NCI-H2227 (cell line): ENCODE results near the gene TEX48.
A peak's percentile ranks its signal among the peaks of the same experiment; 100 is the strongest.

Experiments
- DNase-seq: peaks from one replicate; lab custom pipeline; 2025; ENCODE audit not compliant: unreplicated experiment; lab: John Stamatoyannopoulos, UW

The TEX48 gene

DNA sequence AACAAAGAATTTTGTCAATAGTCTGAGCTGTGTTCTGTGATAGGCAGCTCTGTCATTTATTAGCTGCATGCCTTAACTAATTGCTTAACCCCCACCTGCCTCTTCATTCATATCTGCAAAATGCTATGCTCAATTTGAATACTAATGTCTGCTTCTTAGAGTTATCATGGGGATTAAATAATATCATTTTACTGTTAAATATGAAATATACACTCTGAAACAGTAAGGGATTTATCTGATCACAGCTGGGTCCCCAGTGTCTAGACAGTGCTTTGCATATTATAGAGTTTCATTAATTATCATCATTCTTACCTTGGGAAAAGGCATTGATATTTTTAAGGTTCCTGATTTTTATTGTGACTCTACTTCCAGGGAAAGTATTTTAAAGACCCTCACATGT lies 12.0 kb downstream of the TEX48 start:
- DNase-seq = no peak

DNA sequence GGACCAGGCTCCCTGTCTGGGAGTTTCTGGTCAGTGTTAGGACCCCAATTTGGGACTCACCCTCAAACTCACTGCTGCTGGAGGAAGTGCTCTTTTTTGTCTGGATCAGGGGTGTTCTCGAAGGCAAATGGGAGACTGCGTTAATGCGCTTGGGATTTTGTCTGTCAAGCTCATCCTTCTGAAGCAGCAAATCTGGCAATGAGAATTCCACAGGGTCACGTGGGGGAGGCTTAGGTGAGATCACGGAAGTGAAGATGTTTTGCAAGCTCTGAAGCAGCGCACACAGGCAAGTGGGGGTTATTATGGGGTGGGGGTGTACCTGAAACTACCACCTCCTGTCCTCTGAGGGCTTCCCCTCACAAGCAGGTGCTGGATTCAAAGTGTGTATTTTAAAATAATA lies 13.8 kb downstream of the TEX48 start:
- no peak for DNase-seq

DNA sequence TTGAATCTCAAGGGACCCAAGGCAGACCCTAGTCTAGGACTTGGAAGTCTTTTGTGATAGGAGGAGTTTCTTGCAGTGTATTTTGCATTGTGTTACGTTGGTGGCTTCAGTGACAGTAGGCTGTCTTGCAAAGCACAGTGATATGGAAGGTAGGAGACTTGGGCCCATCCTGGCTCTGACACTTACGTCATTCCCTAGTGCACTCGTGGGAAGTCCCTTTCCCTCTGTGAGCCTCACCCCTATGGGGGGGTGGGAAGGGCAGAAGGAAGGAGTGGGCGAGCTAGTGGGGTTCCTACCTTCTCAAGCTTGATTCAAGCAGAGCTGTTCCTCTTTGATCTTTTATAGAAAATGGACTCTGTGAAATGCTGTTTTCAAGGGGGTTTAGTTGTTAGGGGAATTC lies 15.1 kb downstream of the TEX48 start:
- DNase-seq = no peak

DNA sequence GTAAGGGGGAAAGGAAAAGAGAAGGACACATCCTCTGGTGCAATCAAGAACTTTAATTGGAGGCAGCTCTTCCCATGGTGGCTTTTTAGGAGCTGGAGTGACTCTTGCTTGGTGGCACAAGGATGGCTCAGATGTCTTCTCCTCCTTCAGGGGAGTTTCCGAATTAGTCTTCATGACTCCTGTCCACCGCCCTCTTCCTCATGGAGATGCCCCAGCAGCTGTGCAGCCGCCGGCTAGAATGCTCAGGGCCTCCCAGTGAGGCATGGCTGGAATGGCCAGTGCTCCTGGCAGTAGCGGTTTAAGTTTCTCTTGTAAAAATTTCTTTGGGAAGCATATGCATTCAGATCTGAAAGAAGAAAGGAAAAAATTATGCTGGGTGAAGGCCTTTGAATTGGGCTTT lies 15.6 kb downstream of the TEX48 start:
- no peak for DNase-seq

DNA sequence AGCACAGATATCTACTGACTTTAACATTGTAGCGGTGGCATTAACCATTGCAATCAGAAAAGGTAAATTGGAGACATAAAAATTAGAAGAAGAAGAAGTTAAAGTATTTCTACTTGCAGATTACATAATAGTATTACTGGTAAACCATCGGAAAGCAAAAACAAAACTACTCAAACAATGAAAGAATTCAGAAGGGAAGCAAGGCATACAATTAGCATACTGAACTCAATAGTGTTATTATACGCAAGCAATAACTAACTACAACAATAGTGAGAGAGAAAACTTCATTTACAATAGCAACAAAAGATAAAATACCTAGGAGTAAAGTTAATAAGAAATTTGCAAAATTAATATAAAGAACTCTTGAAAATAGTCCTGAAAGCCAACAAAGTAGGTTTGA lies 17.8 kb downstream of the TEX48 start:
- DNase-seq = no peak

DNA sequence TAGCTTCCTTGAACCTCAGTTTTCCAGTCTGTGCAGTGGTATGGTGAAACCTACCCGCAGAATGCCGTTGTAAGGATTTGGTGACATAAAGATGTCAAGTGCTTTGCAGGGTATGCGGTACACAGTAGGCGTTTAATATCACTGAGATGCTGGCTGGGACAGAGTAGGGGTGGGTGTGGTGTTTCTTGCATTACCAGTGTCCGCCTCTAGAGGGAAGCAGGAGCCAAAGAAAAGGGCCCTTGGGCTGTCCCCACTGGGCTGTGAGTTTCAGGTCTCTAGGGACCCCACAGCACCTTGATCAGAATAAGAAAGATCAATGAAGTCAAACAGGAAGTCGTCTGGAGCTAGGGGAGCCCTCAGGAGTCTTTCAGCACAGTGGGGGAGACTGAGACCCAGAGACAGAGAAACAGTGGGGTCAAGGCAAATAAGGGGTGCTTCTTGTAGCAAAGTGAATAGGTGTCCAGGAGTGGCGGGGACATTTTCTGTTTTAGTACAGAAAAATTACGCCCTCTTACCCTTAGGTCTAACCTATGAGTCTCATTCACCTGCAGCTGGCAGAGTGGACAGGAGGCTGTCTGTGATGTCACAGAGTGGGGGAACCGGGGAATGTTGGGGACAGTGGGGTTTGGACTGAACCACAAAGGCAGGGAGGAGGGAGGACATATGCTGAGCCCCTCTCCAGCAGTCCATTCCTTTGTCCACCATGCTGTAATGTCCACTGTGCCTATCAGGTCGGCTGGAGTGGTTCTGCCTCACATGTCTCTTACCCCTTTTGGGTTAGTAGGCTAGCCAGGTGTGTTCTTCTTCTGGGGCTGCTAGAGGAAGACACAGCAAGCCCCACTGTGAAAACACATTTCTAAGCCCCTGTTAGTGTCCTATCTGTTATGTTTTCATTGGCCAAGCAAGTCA lies 19.7 kb downstream of the TEX48 start:
- peak; percentile 43 for DNase-seq

DNA sequence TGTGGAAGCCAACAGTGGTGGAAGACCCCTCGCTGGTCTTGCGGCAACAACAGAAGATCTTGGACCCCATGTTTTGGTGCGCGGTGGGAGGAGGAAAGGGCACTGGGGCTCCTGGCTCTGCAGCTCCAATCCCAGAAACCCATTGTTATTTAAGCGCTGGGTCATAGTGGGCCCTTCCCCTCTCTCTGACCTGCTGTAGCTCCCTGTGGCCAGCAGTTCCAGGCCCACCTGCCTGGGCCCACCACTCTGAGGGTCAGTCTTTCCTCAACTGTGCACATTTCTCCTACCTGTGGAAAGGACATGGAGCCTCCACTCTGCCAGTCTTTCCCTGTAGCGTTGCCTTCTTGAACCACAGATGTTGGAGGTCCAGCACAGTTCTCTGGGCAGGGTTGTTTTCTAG lies 24.3 kb downstream of the TEX48 start, which contains the start of gene TEX53:
TEX53 (minus strand) TSS at position 101 of the 400 bp plus-strand sequence; CDS start at position 70, 31 bp downstream.
- no peak for DNase-seq

DNA sequence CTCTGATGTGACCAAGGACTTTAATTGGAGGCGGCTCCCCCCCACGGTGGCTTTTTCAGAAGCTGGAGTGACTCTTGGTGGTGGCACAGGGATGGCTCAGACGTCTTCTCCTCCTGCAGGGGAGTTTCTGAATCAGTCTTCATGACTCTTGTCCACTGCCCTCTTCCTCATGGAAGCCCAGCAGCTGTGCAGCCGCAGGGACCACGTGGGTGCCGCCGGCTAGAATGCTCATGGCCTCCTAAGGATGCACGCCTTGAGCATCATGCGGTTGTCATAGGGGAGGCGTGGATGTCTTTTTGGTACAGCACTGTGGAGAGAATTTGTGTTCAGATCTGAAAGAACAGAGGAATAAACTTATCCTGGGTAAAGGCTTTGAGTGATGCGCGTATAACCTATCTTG lies 25.7 kb downstream of the TEX48 start:
- no peak for DNase-seq

DNA sequence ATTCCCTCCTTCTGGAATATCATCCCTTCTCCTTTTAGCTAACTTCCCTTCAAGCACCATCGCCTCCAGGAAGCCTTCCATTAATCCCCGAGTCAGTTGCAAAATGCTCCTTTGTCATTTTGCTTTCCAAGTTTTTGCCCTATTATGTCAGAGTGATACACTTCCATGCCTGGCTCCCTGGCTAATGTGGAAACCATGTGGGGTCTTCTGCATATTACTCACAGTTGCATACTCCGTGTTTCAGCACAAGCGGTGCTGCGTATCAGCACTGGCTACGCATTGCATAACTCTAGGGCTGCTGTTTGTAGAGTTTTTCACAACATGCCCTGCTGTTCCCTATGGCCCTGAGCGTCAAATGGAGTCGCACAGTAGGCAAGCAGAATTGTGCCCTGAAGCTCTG lies 26.3 kb downstream of the TEX48 start:
- DNase-seq = no peak

DNA sequence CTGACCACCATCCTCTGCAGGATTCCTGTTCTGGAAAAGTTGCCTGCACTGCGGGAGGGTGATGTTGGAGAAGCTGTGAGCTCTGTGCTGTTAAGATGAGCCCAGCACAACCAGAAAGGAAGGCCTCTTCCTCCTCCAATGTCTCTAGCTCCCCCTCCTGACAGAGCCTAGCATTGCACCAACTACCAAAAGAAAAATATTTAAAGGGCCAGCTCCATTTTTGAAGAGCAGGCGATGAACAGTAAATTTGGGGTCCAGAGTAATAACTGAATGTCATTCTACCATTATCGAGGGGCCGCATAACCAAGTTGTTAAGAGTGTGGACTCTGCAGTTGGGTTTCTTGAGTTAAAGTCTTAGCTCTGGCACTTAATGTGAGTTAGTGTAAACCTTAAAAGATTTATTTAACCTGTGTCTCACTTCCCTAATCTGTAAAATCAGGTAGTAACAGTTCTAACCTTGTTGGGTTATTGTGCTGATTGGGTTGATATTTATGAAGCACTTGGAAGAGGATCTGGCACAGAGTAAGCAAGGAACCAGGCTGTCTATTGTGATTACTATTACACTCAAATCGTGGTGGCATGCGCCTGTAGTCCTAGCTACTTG lies 28.3 kb downstream of the TEX48 start:
- peak; percentile 70 for DNase-seq

DNA sequence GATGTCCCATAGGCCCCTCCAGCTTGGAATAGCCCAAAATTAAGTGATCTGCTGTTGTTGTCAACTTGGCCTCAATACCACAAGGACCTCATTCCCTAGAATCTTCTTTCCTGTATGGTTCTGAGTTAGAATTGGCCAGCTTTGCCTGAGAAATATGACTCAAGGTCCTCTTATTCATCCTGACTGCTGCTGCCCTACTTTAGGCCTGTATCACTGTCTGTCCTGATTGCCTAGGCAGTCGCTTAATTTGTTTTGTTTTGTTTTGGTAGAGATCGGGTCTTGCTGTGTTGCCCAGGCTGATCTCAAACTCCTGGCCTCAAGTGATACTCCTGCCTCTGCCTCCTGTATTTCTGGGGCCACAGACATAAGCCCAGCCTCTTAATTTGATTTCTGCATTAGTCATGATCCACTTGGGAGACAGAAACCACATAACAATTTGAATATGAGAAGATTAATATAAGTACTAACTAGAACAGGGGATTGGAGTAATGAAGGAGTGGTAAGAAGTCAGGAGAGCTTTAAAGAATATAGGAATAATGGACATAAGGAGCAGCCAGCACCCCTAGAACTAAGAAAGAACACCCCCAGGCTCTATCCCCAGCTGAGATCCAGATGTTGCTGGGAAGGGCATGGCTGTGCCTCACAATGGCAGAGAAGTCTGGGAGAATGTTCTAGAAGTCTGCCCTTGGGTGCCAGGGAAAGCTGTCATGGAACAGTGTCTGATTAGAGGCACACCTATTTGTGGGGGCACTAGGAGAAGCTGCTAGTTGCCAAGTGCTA lies 29.0 kb downstream of the TEX48 start:
- no peak for DNase-seq

DNA sequence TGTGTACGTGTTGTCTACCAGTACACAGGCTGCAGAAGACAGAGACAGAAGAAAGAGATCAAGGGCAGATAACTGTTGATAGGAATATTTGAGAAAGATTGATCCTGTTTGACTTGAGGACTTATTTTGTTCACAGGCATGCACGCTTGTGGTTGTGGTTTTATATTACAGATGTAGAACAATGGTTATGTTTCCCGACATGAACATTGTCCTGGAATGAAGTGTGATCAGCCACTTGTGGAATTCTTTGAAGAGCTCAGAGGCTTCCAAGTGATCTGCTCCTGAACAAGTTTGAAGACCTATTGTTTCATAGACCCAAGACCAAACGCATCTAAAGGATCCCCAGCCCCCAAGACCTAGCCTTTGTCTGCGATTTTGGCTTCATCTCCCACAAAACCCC lies 38.1 kb downstream of the TEX48 start:
- DNase-seq = no peak

DNA sequence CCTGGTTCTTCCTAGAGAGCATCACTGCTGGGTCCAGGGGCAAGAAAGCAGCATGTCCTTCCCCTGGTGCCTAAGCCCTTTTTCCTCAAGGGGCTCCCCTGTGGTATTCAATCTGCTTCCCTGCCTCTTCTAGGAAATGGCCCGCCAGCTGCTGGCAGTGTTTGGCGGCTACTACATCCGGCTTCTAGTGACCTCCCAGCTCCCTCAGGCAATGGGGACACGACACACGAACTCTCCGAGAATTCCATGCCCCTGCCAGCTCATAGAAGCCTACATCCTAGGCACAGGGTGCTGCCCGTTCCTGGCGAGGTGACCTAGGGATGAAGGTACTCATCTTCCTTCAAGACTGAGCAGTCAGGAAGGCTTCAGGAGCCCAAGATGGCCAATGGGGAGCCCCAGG lies 39.0 kb downstream of the TEX48 start:
- DNase-seq = no peak

DNA sequence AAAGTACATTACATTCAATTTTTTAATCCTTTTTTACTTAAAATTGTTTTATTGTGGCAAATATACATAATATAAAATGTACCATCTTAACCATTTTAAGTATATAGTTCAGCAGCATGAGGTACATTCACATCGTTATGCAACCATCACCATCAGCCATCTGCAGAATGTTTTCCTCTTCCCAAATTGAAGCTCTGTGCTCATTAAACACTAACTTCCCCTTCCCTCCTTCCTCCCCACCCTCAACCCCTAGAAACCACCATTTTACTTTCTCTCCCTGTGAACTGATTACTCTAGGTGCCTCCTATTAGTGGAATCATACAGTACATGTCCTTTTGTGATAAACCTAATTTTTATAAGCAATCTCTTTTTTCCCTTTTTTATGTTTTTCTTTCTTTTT lies 40.0 kb downstream of the TEX48 start:
- no peak for DNase-seq

DNA sequence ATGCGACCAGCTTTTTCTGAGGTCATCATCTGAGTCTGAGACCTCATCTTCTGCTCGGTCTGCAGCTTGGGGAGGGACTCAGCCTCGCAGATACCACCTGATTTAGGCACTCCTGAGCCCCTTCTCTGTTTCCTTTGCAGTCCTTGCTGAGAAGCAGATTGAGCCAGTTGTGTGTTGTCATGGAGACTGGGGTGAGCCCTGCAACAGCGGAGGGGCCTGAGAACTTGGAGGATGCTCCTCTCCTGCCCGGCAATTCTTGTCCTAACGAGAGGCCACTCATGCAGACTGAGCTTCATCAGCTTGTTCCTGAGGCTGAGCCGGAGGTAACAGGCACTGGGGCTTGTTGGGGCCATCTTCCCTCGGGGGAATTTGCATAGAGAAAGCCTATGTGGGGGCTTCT lies 43.6 kb downstream of the TEX48 start:
- no peak for DNase-seq

DNA sequence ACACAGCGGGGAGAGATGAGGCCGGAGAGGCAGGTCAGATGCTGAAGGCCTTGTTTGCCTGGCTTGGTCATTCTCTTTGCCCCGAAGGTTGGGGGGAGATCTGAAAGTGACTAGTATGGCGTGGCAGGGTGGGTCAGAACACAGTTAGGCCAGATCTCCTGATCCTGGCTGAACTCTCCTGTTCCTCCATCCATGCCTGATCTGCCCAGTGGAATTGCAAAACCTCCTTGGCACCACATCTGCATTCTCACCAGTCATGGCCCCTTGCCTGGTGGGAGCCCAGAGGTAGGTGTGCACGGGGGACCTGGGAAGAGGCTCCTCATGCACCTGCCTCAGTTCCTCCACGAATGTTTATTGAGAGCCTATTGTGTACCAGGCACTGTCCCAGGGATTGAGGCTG lies 47.6 kb downstream of the TEX48 start:
- no peak for DNase-seq

DNA sequence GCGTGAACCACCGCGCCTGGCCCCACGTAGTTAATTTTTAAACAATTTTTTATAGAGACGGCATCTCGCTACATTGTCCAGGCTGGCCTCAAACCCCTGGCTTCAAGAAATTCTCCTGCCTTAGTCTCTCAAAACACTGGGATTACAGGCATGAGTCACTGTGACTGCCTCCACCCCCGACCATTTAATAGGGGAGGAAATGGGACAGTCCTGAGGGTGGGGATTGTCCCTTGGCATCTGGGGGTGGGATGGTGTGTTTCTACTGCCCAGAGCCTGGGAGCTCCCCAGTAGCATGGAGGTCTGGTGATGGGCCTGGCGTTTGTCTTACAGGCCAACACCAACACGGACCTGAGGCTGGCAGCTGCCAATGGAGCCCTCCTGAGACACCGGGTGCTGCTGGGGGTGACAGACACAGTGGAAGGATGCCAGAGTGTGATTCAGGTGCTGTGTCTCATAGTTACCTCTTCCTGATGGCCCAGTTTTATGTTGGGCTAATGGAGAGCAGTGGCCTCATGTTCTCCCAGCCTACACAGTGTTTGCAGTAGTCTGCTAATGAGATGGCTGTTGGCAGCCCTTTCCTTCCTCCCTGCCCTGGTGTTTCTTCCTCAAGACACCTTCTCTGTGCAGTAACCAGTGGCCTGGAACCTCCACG lies 48.4 kb downstream of the TEX48 start:
- DNase-seq = no peak

DNA sequence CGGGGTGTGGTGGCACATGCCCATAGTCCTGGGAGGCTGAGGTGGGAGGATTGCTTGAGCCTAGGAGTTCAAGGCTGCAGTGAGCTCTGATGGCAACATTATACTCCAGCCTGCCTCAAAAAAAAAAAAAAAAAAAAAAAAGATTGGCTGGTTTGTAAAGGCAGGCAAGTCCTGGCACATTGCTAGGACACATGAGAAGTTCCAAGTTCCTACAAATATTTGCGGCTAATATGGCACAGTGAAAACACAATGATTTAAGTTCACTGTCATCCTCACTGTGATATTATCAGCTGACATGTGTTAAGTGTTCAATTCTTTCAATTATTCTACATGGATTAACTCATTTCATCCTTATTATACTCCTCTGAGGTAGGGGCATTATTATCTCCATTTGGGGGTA lies 50.8 kb downstream of the TEX48 start:
- no peak for DNase-seq

DNA sequence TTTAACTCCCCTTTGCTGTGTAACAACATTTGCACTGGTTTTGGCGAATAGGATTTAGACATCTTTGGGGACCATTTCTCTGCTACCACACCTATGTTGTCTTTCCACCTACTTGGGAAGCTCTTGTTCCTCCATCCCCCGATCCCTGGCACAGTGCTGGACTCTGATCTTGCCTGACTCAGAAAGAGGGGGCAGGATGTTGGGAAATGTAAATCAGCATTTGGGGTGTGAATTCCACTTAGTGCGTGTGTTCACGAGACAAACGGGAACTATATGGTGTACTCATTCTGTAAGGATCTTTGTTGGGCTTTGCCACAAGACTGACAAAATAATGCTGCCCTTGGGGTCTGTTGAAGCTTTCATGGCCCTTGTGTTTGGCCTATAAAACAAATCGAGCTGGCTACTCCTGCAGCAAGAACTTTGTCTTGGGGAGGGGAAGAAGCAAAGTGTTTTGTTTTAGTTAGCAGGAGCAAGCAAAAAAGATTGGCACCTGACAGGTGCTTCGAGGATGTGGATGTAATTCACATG lies 52.4 kb downstream of the TEX48 start:
- no peak for DNase-seq

DNA sequence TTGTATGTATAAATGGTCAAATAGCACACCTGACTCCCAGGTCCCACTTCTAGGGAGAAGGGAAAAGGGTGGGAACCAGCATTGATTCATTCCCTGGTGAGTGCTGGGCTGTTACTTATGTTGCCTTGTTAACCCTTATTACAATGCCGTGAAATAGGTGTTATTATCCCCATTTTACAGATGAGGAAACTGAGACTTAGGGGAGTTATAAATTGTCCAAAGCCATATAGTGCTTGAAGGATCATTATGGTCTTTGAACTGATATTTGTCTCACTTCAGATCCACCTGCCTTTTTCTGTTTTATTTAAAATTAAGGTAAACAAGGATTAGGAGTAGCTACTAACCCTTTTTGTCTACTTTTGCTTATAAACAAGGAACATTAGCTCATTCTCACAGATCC lies 54.4 kb downstream of the TEX48 start:
- DNase-seq = no peak

DNA sequence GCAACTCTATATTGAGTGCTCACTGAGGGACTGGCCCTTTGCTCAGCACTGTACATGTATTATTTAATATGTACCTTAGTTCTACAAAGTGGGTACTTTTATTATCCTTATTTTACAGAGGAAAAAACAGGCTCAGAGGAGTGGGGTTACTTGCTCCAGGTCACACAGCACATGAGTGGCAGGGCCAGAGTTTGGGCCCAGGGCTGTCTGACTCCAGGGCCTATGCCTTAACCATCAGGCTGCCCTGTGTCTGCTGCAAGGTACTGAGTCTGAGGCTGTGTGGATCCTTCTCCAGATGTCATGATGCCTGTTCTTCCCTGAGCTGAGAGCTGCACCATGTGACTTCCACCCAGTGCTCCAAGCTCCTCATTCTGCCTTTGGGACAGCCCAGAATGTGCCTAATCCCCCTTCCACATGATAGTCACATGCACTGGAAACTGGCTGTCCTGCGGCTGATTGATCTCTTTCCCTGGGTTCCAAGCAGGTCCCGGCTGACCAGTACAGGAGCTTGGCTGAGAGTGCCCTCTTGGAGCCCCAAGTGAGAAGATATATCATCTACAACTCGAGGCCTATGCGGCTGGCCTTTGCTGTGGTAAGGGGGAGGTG lies 55.5 kb downstream of the TEX48 start:
- DNase-seq = no peak
